GM21381 (cell line): ENCODE results near the gene KRTAP9-4.
"Not testable (repeated sequence)": the region's sequence is repeated elsewhere in the genome, so short reads cannot be mapped to it uniquely, and the experiment has no call there.

ENCODE experiments used
- ATAC-seq: cut with Tn5 transposase; IDR thresholded peaks from one replicate; pipeline ENCODE4 v1.9.1; 2021; ENCODE audit warnings: mild to moderate bottlenecking, moderate library complexity; ENCODE audit not compliant: unreplicated experiment

The KRTAP9-4 gene

DNA sequence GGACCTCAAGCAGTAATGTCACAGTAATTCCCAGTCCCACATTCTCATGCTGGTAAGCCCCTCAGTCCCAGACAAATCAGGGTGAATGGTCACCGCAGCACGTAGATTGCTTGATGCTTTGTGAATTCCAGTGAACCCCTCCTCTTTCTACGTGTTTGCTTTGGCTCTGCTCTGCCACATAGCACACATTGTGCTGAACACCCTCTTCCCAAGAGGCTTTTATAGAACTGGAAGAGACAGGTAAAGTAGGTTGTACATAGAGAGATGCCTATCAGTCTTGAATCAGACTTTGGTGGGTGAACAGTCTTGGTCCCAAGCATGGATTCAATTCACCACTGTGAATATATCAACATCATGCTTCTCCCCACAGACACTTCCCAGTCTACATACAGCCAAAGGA is 15.1 kb downstream of the KRTAP9-4 start:
- no peak for ATAC-seq

DNA sequence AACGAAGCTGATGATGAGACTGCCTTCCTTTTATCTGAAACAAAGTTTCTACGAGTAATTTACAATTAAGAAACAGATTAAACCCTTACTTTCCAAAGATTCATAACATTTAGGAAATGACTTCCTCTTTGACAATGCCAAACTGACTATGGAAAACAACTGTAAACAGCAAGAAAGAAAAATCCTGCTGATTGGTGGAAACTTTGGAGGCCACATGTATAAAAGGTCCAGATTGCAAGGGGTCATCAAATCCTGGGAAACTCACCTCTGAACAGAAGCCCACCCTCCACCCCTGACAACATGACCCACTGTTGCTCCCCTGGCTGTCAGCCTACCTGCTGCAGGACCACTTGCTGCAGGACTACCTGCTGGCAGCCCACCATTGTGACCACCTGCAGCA is 15.6 kb downstream of the KRTAP9-4 start, which contains the start of gene KRTAP9-6:
Gene KRTAP9-6, plus strand, starts transcription at position 301 of the 400 bp plus-strand sequence. Its CDS starts 0 bp downstream, at position 301.
- no peak for ATAC-seq

DNA sequence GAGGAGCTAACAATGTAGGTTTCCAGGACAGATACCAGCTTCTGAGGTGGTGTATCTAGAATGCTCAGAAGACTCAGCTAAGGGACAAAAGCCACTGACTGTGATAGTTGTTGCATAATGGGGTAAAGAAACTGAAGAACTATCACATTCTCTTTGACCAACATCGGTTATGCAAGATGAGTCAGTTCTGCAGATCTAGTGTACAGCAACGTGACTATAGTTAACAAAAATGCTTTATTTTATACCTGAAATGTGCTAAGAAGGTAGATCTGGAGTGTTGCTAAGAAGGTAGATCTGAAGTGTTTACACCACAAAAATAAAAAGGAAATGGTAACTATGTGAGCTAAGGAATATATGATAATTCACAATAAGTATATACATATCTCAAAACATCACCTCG is 18.2 kb downstream of the KRTAP9-4 start:
- ATAC-seq: no peak

DNA sequence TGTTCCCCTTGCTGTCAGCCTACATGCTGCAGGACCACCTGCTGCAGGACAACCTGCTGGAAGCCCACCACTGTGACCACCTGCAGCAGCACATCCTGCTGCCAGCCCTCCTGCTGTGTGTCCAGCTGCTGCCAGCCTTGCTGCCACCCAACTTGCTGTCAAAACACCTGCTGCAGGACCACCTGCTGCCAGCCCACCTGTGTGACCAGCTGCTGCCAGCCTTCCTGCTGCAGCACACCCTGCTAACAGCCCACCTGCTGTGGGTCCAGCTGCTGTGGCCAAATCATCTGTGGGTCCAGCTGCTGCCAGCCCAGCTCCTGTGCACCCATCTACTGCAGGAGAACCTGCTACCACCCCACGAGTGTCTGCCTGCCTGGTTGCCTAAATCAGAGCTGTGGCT is 21.8 kb downstream of the KRTAP9-4 start:
- ATAC-seq: not testable (repeated sequence)

DNA sequence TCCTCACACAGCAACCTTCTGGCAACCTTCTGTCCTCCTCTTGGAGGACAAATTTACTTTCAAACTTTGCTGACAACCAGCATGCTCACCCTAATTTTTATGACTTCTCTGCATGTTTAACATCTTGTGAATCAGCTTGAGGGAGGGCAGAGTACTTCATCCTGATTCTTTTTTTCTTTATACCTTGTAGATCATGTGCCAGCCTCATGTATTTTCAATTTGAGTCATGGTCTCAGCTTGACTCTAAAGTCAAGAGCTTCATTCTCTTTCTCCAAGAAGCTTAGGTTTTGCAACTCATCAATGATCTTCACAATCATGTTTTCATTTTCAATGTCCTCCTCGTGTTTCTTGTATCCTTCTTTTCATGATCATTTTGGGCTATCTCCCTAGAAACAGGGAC is 22.4 kb downstream of the KRTAP9-4 start:
- no peak for ATAC-seq

DNA sequence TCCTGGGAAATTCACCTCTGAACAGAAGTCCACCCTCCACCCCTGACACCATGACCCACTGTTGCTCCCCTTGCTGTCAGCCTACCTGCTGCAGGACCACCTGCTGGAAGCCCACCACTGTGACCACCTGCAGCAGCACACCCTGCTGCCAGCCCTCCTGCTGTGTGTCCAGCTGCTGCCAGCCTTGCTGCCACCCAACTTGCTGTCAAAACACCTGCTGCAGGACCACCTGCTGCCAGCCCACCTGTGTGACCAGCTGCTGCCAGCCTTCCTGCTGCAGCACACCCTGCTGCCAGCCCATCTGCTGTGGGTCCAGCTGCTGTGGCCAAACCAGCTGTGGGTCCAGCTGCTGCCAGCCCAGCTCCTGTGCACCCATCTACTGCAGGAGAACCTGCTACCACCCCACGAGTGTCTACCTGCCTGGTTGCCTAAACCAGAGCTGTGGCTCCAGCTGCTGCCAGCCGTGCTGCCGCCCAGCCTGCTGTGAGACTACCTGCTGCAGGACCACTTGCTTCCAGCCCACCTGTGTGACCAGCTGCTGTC is 26.2 kb downstream of the KRTAP9-4 start, which contains the start of gene KRTAP9-7:
Gene KRTAP9-7, plus strand, starts transcription at position 51 of the 543 bp plus-strand sequence. Its CDS starts 0 bp downstream, at position 51.
- ATAC-seq: not testable (repeated sequence)

DNA sequence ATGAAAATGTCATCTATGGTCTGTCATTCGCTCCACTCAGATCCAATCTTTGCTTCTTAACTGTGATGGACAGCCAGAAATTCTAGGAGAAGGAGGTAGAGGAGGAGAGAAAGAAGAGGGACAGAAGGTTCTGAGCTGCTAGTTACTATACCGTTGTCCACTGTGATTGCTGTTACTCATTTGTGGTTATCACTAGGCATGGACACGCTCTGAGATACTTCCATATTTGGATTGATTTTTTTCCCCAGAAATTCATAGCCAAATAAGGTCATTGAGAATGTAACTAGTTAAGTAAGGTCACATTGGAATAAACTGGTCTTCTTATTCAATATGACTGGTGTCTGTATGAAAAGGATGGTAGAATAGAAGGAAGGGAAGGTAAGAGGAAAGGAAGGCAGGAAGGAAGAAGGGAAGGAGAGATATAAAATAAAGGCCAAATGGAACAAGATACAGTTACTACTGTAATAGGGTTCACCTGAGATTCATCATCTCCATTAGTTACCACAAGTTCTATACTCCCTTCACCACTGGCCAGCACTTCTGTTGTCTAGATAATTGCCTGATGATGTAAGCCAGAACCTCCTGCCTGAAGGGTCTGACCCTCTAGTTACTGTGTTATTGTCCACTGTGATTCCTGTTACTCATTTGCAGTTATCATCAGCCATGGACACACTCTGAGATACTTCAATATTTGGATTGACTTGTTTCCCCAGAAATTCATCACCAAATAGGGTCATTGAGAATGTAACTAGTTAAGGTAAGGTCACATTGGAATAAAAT is 28.9 kb downstream of the KRTAP9-4 start:
- ATAC-seq: no peak

DNA sequence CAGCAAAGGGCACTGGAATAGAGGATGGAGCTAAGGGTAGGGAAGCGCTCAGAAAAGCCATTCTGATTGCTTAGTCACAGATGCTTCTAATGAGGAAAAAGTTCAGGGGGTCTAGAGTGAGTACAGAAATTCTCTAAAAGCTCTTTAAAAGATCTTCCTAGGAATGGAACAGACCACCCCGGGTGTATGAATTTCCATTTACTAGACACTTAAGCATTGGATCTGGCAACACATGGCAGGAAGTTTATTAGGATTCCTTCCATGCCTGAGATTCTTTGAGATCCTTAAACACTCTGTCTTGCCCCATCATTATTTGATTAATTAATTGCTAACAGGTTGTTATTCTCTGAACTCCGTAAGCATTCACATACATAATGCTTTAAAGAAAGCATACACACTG is 34.6 kb downstream of the KRTAP9-4 start:
- no peak for ATAC-seq

DNA sequence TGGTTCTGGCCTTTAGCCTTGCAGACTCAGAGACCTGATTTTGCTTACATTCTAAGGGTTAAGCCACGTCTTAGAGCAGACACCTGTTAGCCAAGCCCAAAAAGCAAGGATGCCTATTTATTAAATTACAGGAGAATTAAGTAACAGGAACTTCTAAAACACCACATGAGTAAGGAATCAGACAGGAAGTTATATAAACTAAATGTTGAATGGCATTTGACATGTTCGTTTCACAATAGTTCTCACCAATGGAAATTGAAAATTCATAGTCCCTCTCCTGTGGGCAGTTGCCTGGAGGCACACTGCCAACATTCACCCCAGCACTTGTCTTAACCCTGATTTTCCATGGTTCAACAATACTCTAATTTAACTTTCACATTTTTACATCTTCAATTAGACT is 35.1 kb downstream of the KRTAP9-4 start:
- ATAC-seq: no peak

DNA sequence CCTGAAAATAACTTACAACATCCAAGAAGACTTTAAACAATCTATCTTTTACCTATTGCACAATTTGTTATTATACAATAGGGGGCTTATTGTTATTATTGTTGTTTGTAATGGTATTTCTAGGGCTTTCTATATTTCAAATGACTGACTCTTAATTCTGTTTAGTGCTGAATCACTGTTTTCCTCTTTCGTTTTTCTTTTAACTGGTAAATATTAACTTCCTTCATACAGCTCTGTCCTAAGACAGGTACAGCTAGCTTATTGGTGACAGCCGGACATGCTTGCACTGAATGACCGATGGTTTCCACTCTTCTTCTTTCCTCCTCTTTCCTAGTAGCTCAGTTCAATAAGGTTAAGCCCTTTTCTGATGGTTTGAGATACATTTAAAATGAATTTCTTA is 37.6 kb downstream of the KRTAP9-4 start:
- ATAC-seq: no peak

DNA sequence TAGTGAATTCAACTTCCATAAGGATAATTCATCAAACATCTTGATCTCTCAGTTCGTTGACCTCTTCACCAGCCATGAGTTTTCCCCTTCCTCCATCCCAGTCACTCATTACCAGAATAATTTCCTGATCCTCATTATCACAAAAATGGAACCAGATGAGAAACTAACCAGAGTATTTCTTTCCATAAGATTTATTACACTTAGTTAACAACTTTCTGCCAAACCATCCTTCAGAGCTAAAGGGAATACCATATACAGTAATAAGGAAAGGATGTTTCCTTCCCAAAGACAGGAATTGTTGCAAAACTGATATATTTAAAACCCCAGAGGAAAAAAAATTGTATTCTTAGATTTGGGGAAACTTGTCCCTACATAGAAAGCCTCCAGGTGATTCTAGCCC is 44.5 kb downstream of the KRTAP9-4 start:
- ATAC-seq: no peak

DNA sequence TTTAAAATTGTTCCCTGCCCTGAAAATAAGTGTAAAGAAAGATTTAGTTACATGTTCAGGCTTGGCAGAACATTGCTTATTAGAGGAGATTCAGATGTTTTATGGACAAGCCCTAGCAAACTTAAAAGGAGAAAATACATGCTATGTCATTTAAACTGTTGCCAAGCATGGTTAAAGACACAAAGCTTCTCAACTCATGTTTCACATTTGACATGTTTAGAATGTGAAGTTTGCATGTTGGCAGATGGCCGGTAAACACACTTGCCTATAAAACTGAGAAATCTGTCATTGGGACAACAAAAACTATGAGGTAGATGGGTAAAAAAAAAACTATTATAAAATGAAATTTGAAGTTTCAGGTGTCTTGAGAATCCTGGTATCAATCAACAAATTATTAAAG is 47.4 kb downstream of the KRTAP9-4 start:
- no peak for ATAC-seq

DNA sequence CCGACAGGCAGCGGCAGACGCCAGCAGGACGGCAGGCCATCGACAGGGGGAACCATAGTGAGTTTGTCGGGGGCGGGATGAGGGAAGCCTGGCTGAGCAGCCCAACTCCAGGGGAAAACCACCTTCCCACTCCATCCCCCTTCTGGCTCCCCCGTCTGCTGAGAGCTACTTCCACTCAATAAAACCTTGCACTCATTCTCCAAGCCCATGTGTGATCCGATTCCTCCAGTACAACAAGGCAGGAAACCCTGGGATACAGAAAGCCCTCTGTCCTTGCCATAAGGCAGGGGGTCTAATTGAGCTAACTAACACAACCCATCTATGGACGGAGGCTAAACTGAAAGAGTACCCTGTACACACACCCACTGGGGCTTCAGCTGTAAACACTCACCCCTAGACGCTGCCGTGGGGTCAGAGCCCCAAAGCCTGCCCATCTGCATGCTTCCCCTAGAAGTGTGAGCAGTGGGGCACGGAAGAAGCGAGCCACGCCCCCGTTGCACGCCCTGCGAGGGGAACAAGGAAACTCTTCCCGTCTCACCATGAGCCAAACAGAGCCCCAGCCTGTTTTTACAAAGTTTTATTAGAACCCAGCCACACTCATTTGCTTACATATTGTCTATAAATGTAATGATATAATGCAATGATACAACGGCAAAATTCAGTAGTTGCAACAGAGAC is 49.1 kb downstream of the KRTAP9-4 start:
- ATAC-seq: no peak
